Measurements from ENCODE around the gene GSTM4. TPM values are rescaled to one million over a fixed set of nuclear protein-coding genes. Genes with fewer than 3 reads are reported as not detected.

The GSTM4 gene
- total and polyA plus RNA-seq, 2 of the 4 experiments (the other 2 are of a cell fraction), result 10.4 to 37.8 TPM

DNA sequence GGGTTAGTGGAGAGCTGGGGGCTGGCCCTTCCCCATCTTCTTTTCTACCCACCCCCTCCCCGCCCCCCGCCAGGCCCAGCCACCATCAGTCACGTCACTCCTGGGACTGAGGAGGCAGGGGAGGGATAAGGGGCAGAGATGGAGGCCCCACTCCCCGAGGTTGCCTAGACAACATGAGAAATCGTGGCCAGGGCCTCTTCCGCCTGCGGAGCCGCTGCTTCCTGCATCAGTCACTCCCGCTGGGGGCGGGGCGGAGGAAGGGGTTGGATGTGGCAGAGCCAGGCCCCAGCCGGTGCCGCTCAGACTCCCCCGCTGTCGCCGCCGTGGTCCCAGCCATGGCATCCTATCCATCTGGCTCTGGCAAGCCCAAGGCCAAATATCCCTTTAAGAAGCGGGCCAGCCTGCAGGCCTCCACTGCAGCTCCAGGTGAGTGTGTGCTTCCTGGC lies 35.0 kb upstream of the GSTM4 start:
- intact Hi-C loops (cut with micrococcal nuclease), result loop anchor here (2.0 to 10.0 kb wide), 2 partner anchors 72 to 336 kb away; partner anchors contain the start of genes GNAI3 and PSRC1
- H3K27ac ChIP-seq (ENCODE audit: insufficient read depth, low read length), result peak overlapping the region; percentile 99
- peak overlapping the region; percentile 93 for H3K14ac ChIP-seq (replicated peaks; ENCODE audit: low read depth, low read length)
- H3K4me3 ChIP-seq (ENCODE audit: insufficient read depth, low read depth, low read length), result peak overlapping the region; percentile 96
- H2BK20ac ChIP-seq (ENCODE audit: low read depth, low read length), result no peak overlapping the region
- H3K23ac ChIP-seq (ENCODE audit: low read depth, low read length), result peak overlapping the region; percentile 70; the same call in 1 of the 2 replicates
- no CpG with 5 or more reads among the region's 18 CpGs for WGBS, 2 experiments (ENCODE audit: extremely low coverage in 2 of 2, insufficient read length in 1 of 2)
- DNase-seq, result peak; percentile 95
- H3K56ac ChIP-seq (ENCODE audit: extremely low read depth, insufficient read depth, low read length), result peak overlapping the region; percentile 91
- peaks cover 16 to 86% of the 10 kb centered on the region in 2 experiments; a peak in 3 of 4 replicates for H3K79me1 ChIP-seq (ENCODE audit: low read depth in 1 of 2, low read length in 2 of 2)
- in situ Hi-C loops (cut with MboI; ENCODE audit: low sequenced_read_pairs), result loop anchor here (5.0 kb wide), 1 partner anchor 74 kb away; the partner anchor contains the start of gene GNAI3
- H3K18ac ChIP-seq (ENCODE audit: low read depth, low read length), result peak overlapping the region; percentile 87
- peaks cover 47% of the 10 kb centered on the region for H3K4me1 ChIP-seq (ENCODE audit: control insufficient read depth, insufficient read depth, low read length)
- no peaks in the 10 kb centered on the region for H3K9me3 ChIP-seq (ENCODE audit: control insufficient read depth, insufficient read depth, low read length)
- peak overlapping the region; percentile 100 for H2AK9ac ChIP-seq (replicated peaks; ENCODE audit: low read depth, low read length, poor library complexity)
- H4K8ac ChIP-seq (ENCODE audit: low read depth in 2 of 2, low read length in 2 of 2), result peak overlapping the region; percentile 85 to 96; a peak in 3 of 4 replicates
- H3K9me1 ChIP-seq (ENCODE audit: insufficient read depth, low read length), result peaks cover 42% of the 10 kb centered on the region
- H4K20me1 ChIP-seq (ENCODE audit: insufficient read depth, low read length), result peaks cover 50% of the 10 kb centered on the region
- peak overlapping the region; percentile 89 for H2AK5ac ChIP-seq (ENCODE audit: low read depth, low read length)
- POLR2A ChIA-PET (ENCODE audit: unreplicated experiment), result no interaction called here
- H3K9ac ChIP-seq (ENCODE audit: low read depth, low read length), result peak overlapping the region; percentile 99
- dilution Hi-C loops (cut with HindIII; ENCODE audit: low sequenced_read_pairs, unreplicated experiment), result no loop called here
- H3K4me2 ChIP-seq (ENCODE audit: low read depth, low read length), result peak overlapping the region; percentile 99
- H3K4ac ChIP-seq (ENCODE audit: low read depth, low read length), result peak overlapping the region; percentile 97
- peak overlapping the region; percentile 97 for H2BK5ac ChIP-seq (ENCODE audit: low read depth, low read length, poor library complexity, severe bottlenecking)
- H2BK15ac ChIP-seq (ENCODE audit: low read depth, low read length), result no peak overlapping the region
- peak; percentile 80 for ATAC-seq (ENCODE audit: low read depth)
- H3K36me3 ChIP-seq (ENCODE audit: control insufficient read depth, insufficient read depth, low read length), result peaks cover 2% of the 10 kb centered on the region
- H3K27me3 ChIP-seq (ENCODE audit: control insufficient read depth, insufficient read depth, low read length), result no peaks in the 10 kb centered on the region
- H4K91ac ChIP-seq (ENCODE audit: insufficient read depth, low read depth, low read length), result peak overlapping the region; percentile 100
- peak overlapping the region; percentile 83 for H4K5ac ChIP-seq (ENCODE audit: low read depth, low read length)
- peak overlapping the region; percentile 89 for H2BK120ac ChIP-seq (ENCODE audit: low read depth, low read length)
- H2AFZ ChIP-seq (replicated peaks; ENCODE audit: low read length, poor library complexity), result peak overlapping the region; percentile 84
- CTCF ChIA-PET, result interaction anchor here (1.5 to 2.0 kb wide), 3 partner anchors 9 to 127 kb away, joined by 3 to 6 read pairs (median 6); partner anchors contain the start of gene CYB561D1
- BruUV-seq (replicated peaks), result no TSS peak
- peak; percentile 3; the same call in 1 of the 2 replicates for TF ChIP-seq RAD21 (IDR thresholded peaks at IDR 0.05; ENCODE audit: low read length)
- TF ChIP-seq MXI1 (IDR thresholded peaks at IDR 0.05; ENCODE audit: borderline replicate concordance, low read depth, low read length), result peak; percentile 83
- TF ChIP-seq CHD1 (IDR thresholded peaks at IDR 0.05; ENCODE audit: low read depth, low read length), result no peak
- TF ChIP-seq, protein P1, sequence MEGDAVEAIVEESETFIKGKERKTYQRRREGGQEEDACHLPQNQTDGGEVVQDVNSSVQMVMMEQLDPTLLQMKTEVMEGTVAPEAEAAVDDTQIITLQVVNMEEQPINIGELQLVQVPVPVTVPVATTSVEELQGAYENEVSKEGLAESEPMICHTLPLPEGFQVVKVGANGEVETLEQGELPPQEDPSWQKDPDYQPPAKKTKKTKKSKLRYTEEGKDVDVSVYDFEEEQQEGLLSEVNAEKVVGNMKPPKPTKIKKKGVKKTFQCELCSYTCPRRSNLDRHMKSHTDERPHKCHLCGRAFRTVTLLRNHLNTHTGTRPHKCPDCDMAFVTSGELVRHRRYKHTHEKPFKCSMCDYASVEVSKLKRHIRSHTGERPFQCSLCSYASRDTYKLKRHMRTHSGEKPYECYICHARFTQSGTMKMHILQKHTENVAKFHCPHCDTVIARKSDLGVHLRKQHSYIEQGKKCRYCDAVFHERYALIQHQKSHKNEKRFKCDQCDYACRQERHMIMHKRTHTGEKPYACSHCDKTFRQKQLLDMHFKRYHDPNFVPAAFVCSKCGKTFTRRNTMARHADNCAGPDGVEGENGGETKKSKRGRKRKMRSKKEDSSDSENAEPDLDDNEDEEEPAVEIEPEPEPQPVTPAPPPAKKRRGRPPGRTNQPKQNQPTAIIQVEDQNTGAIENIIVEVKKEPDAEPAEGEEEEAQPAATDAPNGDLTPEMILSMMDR (conservative IDR thresholded peaks at IDR 0.05; ENCODE audit: low read depth, low read length), result no peak
- TF ChIP-seq BHLHE40 (IDR thresholded peaks at IDR 0.05; ENCODE audit: low read depth, low read length), result peak; percentile 41; the same call in 1 of the 2 replicates
- no peak for TF ChIP-seq FOS (IDR thresholded peaks at IDR 0.05; ENCODE audit: low read depth, low read length)
- TF ChIP-seq CEBPB (IDR thresholded peaks at IDR 0.05; ENCODE audit: low read depth, low read length), result peak; percentile 27; the same call in 1 of the 2 replicates
- TF ChIP-seq MAZ (IDR thresholded peaks at IDR 0.05; ENCODE audit: borderline replicate concordance, low read depth, low read length), result peak; percentile 88; the same call in 1 of the 2 replicates
- TF ChIP-seq, protein P2, sequence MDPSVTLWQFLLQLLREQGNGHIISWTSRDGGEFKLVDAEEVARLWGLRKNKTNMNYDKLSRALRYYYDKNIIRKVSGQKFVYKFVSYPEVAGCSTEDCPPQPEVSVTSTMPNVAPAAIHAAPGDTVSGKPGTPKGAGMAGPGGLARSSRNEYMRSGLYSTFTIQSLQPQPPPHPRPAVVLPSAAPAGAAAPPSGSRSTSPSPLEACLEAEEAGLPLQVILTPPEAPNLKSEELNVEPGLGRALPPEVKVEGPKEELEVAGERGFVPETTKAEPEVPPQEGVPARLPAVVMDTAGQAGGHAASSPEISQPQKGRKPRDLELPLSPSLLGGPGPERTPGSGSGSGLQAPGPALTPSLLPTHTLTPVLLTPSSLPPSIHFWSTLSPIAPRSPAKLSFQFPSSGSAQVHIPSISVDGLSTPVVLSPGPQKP (IDR thresholded peaks at IDR 0.05; ENCODE audit: borderline replicate concordance, low read depth, low read length), result no peak
- peak; percentile 31 for TF ChIP-seq POLR2A (IDR thresholded peaks at IDR 0.05; ENCODE audit: low read depth, low read length)
- 0 out of 2 replicates have a peak, but pooled peaks have one; percentile 7 for TF ChIP-seq SMC3 (IDR thresholded peaks at IDR 0.05; ENCODE audit: low read depth, low read length)
- TF ChIP-seq RFX5 (IDR thresholded peaks at IDR 0.05; ENCODE audit: low read depth, low read length), result no peak
- TF ChIP-seq, protein P3, sequence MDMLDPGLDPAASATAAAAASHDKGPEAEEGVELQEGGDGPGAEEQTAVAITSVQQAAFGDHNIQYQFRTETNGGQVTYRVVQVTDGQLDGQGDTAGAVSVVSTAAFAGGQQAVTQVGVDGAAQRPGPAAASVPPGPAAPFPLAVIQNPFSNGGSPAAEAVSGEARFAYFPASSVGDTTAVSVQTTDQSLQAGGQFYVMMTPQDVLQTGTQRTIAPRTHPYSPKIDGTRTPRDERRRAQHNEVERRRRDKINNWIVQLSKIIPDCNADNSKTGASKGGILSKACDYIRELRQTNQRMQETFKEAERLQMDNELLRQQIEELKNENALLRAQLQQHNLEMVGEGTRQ (IDR thresholded peaks at IDR 0.05; ENCODE audit: low read depth, low read length), result no peak
- no peak for TF ChIP-seq MAFK (IDR thresholded peaks at IDR 0.05; ENCODE audit: low read depth, low read length)
- no peak; the same call in 1 of the 2 replicates for TF ChIP-seq NFE2L2 (IDR thresholded peaks at IDR 0.05; ENCODE audit: low read depth, low read length)
